ENCODE results near the gene NYNRIN. TPM values are rescaled to one million over a fixed set of nuclear protein-coding genes. Genes with fewer than 3 reads are reported as not detected.
"Not testable (repeated sequence)": the region's sequence is repeated elsewhere in the genome, so short reads cannot be mapped to it uniquely, and the experiment has no call there.

Gene NYNRIN
- total RNA-seq, 2 donors from 2014 or later = 6.0 to 10.1 TPM

DNA sequence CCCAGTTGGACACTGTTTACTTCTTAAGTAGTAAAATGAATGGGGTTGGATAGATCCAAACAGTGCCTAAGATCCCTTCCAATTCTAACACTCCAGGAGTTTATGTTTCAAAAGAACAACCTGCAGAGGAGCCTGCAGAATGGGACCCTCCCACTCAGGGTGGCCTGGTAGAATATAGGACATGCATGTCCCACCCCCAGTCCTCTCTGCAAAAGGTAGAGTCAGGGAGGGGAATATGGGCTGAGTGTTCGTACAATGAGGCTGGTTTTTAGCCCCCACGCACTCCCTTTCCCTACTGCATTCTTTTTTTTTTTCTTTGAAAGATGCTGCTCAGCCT is 11.8 kb upstream of the NYNRIN start:
- no peak overlapping the region for H3K4me3 ChIP-seq
- H3K36me3 ChIP-seq = no peaks in the 10 kb centered on the region
- no peaks in the 10 kb centered on the region for H3K27me3 ChIP-seq
- H3K27ac ChIP-seq = no peak overlapping the region
- no peaks in the 10 kb centered on the region for H3K9me3 ChIP-seq
- DNase-seq (ENCODE audit: low spot score) = no peak
- peaks cover 0 to 11% of the 10 kb centered on the region in 2 donors for H3K4me1 ChIP-seq
- TF ChIP-seq CTCF (IDR thresholded peaks at IDR 0.05) = no peak

DNA sequence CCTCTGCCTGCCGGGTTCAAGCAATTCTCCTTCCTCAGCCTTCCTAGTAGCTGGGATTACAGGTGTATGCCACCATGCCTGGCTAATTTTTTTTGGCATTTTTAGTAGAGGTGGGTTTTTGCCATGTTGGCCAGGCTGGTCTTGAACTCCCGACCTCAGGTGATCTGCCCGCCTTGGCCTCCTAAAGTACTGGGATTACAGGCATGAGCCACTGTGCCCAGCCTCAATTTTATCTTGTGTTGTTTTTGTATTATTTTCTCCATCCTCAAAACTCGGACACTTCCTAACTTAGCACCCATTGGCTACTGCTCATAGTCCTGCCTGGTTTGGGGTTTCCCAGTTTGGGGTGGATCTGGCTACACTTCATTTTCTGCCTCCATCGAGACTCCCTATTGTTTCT is 11.2 kb upstream of the NYNRIN start:
- H3K27me3 ChIP-seq; H3K9me3 ChIP-seq; H3K36me3 ChIP-seq; H3K4me3 ChIP-seq; H3K27ac ChIP-seq; DNase-seq (ENCODE audit: low spot score): not testable (repeated sequence)
- peaks cover 0 to 15% of the 10 kb centered on the region in 2 donors for H3K4me1 ChIP-seq

- Histone ChIP-seq H3K4me1 (peaks cover 0 to 15% of the 10 kb centered on the region in 2 donors), H3K36me3 (no peaks in the 10 kb centered on the region), H3K27me3 (no peaks in the 10 kb centered on the region), H3K9me3 (no peaks in the 10 kb centered on the region), H3K27ac (no peak overlapping the region), H3K4me3 (no peak overlapping the region)
- no peak for DNase-seq (ENCODE audit: low spot score)
- TF ChIP-seq CTCF (IDR thresholded peaks at IDR 0.05) = no peak
These were observed 10.2 kb upstream of the NYNRIN start for GRCh38 chr14:24388474-24389179.

DNA sequence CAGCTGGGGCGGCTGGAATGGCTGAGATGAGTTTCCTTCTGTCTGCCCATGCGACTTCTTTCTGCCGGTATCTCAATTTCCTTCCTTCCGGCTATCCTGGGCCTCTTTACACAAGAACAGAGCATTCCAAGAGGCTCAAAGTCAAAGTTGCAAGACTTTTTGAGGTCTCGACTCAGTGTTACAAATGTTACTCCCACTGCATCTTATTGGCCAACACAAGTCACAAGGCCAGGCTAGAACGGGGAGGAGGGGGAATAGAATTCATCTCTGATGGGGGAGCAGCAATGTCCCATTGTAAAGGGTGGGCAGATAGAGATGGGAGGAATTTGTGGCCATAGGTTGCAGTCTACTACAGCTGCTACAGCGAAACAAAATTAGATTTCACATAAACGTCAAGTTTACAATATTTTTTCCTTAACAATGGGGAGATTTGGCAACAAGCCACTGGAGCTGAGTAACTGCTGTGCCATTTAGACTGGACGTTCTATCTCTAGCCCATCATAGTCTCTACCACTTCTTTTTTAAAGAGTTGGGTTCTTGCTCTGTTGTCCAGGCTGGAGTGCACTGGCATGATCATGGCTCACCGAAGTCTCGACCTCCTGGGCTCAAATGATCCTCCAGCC is 9.5 kb upstream of the NYNRIN start:
- H3K9me3 ChIP-seq = no peaks in the 10 kb centered on the region
- H3K4me3 ChIP-seq = no peak overlapping the region
- H3K27ac ChIP-seq = no peak overlapping the region
- no peak for DNase-seq (ENCODE audit: low spot score)
- H3K4me1 ChIP-seq = peaks cover 0 to 15% of the 10 kb centered on the region in 2 donors
- no peak for TF ChIP-seq CTCF (IDR thresholded peaks at IDR 0.05)
- no peaks in the 10 kb centered on the region for H3K36me3 ChIP-seq
- H3K27me3 ChIP-seq = no peaks in the 10 kb centered on the region

DNA sequence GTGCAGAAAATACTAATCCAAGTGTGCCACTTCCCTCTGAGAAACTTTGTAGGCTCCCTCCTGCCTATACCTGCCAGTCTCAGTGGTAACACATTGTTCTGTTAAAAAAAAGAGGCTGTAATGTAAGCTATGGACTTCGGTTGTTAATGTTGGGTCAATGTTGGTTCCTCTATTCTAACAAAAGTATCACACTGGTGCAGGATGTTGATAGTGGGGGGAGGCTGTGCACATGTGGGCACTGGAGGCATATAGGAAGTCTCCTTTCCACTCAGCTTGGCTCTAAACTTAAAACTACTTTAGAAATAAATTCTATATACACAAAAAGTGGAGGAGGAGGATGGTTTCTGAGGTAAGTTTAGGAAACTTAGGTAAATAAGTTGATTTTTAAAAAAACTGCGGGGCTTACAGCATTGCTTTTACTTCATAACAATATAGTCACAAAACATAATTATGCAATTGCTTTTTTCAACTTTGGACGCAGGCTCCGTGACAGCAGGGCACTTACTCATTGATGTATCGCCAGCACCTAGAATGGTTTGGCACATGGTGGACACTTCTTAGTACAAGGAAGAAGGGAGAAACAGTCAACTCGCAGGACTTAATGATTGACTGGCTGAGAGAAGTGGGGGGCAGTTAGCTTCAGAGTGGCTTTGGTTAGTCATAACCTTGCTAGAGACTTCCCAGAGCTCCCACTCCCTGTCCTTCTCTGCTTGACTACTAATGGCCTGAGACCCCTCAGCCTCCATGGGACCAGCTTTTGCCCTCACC is 7.9 kb upstream of the NYNRIN start:
- TF ChIP-seq CTCF (IDR thresholded peaks at IDR 0.05) = no peak
- Histone ChIP-seq H3K36me3 (no peaks in the 10 kb centered on the region), H3K27ac (no peak overlapping the region), H3K27me3 (no peaks in the 10 kb centered on the region), H3K4me1 (peaks cover 0 to 15% of the 10 kb centered on the region in 2 donors), H3K4me3 (no peak overlapping the region), H3K9me3 (no peaks in the 10 kb centered on the region)
- no peak for DNase-seq (ENCODE audit: low spot score)
